GM18873 (cell line): ENCODE results near the gene ZSWIM5.
"Not testable (repeated sequence)": the region's sequence is repeated elsewhere in the genome, so short reads cannot be mapped to it uniquely, and the experiment has no call there.

Source experiments
- ATAC-seq: cut with Tn5 transposase; IDR thresholded peaks from one replicate; pipeline ENCODE4 v1.9.1; 2021; ENCODE audit warnings: mild to moderate bottlenecking, moderate library complexity, moderate number of reproducible peaks; ENCODE audit not compliant: unreplicated experiment, low FRiP score

ZSWIM5 gene

DNA sequence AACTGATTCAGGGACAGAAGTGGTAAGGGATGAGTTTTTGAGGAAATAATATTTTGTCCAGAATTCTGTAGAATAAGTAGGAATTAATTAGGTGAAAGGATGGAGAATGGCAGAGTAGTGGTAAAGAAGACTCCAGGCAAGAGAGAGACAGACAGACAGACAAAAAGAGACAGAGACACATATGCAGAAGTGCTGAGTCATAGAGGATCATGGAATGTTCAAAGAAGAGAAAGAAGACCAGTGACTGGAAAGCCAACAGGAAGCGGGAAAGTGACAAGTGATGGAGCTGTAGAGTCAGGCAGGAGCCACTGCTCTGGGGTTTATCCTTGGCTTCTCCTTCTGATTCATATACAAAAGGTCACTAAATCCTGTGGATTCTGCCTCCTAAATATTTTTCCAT lies 108.5 kb downstream of the ZSWIM5 start:
- ATAC-seq: no peak

DNA sequence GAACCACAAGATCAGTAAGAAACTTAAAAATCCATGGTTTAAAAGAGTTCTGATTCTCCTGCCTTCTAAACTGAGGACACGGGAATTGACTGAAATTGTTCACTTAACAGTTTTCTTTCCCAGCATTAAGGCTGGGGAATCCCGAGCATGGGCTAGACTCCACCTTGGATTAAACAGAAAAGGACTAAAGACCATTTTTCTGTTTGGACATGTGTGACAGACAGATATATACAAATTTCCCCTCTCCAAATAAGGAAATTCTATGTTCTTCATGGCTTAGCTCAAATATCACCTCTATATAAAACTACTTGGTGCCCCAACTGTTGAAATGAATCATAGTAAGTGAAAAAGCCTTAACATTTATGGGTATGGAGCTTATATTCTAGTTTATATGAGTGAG lies 109.3 kb downstream of the ZSWIM5 start:
- ATAC-seq: no peak

DNA sequence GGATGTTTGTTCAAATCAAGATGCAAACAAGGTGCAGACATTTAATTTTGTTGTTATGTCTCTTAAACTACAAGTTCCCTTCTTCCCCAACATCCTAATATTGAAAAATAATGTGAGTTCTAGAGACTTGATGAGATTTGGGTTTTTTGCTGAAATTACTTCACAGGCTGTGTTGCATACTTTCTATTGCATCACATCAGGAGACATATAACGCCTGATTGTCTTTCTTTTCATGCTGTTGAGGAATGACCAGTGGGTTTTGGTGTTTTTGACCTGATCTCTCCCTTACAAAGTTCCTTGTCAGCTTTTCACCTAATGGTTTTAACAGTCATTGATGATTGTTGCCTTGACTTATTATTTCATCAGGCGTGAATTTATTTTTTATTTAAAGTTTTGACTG lies 111.0 kb downstream of the ZSWIM5 start:
- no peak for ATAC-seq

DNA sequence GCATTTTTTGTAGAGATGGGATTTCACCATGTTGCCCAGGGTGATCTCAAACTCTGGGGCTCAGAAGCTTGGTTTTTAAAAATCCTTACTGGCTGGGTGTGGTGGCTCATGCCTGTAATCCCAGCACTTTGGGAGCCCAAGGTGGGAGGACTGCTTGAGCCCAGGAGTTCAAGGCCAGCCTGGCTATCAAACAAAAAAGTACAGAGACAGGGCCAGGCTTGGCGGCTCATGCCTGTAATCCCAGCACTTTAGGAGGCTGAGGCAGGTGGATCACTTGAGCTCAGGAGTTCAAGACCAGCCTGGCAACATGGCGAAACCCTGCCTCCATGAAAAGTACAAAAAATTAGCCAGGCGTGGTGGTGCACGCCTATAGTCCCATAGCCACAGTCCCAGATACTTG lies 112.0 kb downstream of the ZSWIM5 start:
- ATAC-seq: not testable (repeated sequence)

DNA sequence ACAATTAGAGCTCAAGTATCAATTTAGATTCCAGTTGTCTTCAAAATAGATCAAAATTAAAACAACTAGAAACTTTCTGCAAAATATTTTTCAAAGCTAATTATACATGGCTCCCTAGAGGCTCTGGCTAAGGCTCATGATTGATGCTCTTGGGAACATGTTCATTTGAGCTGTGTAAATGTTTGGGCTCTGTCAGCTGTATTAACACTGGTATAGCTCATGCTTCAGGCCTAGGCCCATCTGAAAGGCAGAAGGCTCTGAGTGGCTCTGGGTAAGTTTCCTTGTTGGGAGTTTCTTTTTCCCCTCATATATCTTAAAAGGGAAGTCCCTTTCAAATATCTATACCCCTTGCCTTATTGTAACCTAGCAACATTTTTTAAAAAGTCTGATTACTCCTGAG lies 113.1 kb downstream of the ZSWIM5 start:
- no peak for ATAC-seq

DNA sequence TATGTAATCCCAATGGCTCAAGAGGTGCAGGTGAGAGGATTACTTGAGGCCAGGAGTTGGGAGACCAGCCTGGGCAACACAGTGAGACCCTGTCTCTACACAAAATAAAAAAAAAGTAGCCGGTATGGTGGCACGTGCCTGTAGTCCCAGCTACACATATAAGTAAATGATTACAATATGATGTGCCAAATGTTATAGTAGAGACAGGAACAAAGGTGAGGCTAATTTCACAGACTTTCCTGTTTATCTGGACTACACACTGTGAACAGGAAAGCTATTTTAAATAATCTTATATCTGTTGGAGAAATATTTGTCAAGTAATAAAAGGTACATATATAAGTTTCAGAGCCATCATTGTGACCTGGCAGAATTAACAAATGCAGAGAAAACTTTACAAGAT lies 116.7 kb downstream of the ZSWIM5 start:
- no peak for ATAC-seq

DNA sequence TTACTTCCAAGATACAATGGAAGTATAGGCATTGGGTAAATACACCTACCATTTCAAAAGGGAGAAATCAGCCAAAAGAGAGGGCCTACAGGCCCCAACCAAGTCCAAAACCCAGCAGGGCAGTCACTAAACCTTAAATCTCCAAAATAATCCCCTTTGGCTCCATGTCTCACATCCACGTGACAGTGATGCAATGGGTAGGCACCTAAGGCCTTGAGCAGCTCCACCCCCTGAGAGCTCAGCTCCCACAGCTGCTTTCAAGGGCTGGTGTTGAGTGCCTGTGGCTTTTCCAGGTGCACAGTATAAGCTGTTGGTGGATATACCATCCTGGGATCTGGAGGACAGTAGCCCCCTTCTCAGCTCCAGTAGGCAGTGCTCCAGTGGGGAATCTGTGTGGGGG lies 121.8 kb downstream of the ZSWIM5 start:
- no peak for ATAC-seq

DNA sequence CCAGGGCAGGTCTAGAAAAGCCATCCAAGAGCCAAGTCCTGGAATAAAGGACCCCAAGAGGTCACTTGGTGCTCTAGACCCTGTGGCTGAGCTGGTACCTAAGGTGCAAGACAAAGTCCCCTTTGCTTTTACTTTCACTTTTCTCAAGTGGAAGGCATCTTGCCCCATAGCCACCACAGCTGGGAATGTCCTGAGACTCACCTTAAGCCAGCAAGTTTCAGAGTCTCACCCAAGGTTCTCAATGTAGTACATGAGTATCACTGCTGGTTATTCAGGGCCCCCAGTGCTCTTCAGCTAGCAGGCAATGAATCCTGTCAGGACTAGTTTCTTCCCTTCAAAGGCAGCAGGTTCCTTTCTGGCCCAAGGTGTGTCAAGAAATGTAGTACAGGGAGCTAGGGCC lies 126.9 kb downstream of the ZSWIM5 start:
- no peak for ATAC-seq

DNA sequence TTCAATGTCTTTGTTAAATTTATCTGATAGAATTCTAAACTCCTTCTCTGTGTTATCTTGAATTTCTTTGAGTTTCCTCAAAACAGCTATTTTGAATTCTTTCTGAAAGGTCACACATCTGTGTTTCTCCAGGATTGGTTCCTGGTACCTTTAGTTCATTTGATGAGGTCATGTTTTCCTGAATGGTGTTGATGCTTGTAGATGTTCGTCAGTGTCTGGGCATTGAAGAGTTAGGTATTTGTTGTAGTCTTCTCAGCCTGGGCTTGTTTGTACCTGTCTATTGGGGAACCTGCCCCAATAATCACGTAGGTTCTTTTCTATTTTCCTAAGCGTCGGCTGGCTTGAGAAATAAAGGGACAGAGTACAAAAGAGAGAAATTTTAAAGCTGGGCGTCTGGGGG lies 129.4 kb downstream of the ZSWIM5 start:
- not testable (repeated sequence) for ATAC-seq

DNA sequence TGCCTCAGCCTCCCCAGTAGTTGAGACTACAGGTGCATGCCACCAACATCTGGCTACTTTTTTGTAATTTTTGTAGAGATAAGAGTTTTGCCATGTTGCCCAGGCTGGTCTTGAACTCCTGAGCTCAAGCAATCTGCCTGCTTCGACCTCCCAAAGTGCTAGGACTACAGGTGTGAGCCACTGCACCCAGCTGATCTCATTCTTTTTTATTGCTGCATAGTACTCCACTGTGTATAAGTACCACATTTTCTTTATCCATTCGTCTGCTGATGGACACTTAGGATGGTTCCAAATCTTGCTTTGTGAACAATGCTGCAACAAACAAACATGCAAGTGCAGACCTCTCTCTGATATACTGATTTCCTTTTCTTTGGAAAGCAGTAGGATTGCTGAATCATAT lies 134.8 kb downstream of the ZSWIM5 start:
- ATAC-seq: no peak

DNA sequence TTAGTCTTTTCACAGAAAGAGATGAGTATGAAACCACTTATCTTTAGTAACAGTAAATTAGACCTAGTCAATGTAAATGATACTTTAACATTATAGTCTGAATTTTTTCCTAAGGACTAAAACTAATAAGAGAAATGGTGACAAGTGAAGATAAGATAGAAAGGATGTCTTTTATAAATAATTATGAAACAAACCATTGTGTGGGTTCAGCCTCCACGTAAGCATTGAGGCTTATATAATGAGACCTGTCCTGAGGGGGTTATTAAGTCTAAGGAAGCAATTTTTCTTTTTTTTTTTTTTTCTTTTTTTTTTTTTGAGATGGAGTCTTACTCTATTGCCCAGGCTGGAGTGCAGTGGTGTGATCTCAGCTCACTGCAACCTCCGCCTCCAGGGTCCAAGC lies 138.6 kb downstream of the ZSWIM5 start:
- no peak for ATAC-seq

DNA sequence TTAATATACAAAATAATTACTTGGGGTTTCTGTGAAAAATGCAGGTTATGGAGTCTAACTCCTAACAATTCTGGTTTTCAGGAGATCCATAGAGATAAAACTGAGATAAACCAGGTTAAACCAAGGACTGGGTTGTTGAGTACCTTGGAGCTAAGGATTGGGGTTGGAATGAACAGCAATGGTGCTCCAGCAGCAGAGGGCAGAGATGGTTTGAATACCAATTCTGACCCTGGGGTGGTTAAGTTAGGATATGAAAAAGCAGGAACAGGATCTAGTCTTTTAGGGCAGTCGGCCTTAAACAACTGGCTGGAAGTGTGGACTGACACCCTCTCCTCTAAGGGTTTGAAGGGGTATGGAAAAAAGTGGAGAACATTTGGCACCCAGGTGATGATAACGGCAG lies 141.3 kb downstream of the ZSWIM5 start:
- no peak for ATAC-seq

DNA sequence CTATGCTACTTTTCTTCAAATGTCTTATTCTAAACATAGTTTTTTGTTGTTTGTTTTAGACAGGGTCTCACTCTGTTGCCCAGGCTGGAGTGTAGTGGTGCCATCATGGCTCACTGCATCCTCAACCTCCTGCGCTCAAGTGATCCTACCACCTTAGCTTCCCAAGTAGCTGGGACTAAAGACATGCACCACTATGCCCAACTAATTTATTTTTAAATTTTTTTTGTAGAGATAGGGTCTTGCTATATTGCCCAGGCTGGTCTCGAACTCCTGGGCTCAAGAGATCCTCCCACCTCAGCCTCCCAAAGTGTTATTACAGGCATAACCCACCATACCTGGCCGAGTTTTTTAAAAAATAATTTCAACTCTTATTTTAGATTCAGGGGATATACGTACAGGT lies 143.9 kb downstream of the ZSWIM5 start:
- ATAC-seq: not testable (repeated sequence)

DNA sequence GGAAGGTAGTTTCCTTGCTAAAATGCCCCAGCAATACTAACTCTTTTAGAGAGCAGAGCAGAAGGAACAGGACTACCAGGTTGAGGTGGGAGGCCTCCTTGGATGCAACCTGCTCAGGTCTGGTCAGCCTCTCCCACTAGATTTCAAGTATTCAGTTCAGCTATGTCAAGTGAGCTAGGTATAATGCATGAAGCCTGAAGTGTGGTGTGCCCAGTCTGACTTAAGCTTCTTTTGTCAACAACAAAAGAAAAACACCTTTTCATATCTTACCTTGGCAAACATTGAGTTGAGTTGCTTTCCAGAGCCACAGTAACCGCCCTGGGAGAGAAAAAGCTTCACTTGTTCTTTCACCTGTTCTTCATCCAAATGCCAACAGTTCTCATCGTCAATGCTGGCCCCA lies 146.6 kb downstream of the ZSWIM5 start:
- no peak for ATAC-seq

DNA sequence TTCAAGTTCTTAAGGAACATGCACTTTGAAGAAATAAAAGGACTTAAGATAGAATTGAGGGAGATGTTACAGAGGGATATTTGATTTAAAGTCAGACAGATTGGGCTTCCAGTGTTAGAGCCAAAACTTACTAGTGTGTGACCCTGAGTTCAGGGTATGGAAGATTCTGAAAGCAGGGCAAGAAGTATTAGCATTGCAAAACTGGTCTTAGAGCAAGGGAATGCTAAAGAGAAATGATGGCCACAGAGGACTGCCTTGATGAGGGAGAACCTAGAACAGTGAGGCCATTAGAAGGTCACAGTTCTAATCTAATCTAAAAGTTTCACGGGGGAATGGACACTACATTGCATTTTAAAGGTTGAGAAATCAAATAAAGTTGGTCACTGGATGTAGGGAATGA lies 148.9 kb downstream of the ZSWIM5 start:
- no peak for ATAC-seq

DNA sequence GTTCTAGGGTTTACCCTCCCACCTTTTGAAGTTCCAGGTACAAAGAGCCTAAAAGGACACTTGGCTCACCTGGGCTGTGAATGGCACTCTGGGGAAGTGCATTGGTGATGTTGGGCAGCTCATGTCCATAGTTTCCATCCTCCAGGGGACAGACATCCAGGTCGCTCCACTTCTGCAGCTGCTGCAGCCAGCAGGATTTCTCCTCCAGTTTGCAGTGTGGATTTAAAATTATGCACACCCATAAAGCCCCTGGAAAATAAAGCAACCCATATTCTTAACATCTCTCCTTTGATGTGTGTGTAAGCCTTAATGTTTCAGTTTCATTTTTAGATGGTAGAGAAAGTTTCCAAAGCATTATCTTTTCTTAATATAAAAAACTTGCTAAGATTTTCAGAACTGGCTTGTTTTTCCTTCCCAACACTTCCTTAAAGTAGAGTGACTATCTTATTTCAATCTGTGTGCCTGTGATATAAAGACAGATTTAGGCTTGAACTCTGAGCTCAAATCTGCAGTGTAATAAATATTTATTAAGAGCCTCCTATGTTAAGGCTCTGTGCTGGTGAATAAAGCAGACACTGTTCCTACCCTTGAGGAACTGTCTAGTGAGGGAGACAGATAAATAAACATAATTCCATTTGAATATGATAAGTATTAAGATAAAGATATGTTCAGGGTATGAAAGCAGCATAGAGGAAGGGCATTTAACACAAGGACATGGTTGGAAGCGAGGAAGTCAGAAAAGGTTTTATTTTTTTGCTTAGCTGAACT lies 155.2 kb downstream of the ZSWIM5 start:
- ATAC-seq: no peak

DNA sequence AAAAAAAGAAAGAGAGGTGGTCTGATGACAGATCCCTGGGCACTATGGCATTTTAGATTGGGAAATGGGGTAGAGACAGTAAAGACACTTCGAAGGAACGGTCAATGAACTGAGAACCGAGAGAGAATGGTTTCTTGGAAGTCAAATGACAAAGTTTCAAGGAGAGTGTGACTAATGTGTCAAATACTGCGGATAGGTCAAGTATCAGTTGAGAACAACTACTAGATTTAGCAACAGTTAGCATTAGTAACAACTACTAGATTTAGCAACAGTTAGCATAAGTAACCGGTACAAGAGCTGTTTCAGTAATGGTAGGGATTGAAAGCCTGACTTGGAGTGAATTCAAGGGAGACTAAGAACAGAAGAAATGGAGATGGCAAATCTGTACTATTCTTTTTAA lies 159.4 kb downstream of the ZSWIM5 start:
- no peak for ATAC-seq

DNA sequence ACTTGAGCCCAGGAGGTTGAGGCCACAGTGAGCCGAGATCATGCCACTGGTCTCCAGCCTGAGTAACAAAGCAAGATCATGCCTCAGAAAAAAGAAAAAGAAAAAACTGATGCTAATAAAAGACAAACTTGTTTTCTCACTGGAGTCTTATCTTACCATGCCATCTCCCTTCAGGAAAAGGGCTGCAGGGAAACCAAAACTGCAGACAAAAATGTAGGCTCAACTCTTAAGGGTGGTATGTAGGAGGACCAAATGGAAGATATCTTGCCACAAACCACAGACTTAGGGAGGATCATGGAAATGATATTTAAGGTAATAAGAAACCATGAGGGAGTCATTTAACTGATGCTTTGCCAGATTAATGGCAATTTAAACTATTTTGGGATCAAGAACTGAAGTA lies 161.5 kb downstream of the ZSWIM5 start:
- ATAC-seq: no peak

DNA sequence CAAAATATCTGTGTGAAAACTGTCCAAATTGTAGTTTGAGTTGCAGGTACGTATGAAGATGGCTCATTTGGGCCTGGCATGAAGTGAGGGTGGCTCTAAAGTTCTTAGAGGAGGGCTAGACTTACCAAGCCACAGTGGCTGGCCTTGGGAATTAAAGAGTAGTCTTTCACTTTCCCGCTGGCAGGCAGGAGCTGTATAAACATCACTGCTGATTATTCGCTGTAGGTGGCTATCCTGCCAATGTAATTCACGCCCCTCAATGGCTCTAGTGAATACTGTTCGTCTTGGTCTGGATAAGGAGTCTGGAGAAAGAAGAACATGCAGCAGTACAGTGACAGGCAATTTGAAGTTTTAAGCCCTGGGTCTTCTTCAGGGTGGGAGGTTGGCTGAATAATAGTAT lies 163.3 kb downstream of the ZSWIM5 start:
- ATAC-seq: no peak

DNA sequence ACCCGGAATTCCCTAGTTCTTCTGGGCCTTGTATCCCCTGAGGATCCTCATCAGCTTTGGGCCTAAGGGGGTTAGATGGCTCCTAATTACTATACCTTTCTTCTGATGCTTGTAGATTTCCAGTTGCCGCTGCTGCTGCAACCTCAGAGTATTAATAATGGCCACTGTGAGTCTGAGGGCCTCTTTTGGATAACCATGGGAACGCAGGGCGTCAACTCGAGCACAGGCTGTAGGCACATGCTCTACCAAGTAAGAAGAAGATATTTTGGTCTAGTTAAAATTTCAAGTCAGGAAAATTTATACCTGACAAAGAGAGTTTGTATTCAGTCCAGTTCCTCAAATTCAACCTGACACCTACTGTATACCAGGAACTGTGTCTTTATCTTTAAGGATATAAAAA lies 166.1 kb downstream of the ZSWIM5 start:
- ATAC-seq: no peak

DNA sequence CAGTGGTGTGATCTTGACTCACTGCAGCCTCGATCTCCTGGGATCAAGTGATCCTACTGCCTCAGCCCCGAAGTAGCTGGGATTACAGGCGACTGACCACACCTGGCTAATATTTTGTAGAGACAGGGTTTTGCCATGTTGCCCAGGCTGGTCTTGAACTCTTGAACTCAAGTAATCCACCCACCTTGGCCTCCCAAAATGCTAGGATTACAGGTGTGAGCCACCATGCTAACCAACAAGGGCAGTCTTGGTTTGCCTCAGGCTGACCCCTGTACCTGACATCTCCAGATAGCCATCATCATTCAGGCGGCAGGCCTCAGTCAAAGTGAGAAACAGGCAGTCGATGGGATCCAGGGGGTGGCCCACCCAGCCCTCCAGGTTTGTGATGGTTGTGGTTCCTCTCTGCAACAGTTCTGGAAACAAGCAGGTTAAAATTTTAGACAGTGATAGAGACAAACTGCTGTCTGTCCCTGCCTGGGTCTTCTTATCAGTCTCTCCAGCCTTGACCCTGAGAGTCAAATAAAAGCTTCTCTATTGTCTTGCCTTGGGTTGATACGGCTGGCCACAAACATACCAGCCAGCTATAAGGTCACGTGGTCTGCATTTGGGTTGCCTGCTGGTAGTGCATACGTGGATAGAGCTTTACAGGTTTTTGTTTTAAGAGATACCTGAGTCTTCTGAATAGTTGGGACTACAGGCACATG lies 167.6 kb downstream of the ZSWIM5 start:
- no peak for ATAC-seq

DNA sequence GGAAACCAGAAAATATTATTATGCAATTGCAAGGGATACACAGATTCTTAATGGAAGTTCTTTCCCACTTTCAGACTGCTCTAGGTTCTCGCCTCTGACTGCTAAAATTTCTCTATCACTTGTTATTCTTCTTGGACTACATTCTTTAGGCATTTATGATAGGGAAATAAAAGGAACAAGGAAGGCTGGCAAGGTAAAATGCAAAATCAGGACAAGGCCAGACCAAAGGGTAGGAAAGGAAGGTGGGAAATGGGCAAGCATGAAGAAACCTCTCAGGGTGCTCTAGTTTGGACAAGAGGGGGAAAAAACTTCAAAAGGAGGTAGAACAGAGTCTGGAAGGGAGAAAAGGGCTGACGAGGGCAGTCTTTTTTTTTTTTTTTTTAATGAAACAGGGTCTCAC lies 168.2 kb downstream of the ZSWIM5 start:
- ATAC-seq: no peak
